Endothelial cell of umbilical vein (primary cell): ENCODE data around the gene C20orf144. TPM values are rescaled to one million over a fixed set of nuclear protein-coding genes. Genes with fewer than 3 reads are reported as not detected.

Experiments used
- BruUV-seq: library from RNA; stranded (reverse); fragments of 400-500 nt; replicated peaks from 2 replicates; lab custom pipeline; 2021; lab: Mats Ljungman, UMichigan
- CTCF ChIA-PET: fragments of 300-600, 350-600 bp; sonication (Branson Sonifier 250); formaldehyde crosslinking; loops from one replicate; lab custom pipeline; 2021; ENCODE audit warnings: antibody characterized with exemption, inconsistent platforms; lab: Charles Lee
- POLR2A ChIA-PET: fragments of 300-600, 350-600 bp; sonication (Branson Sonifier 250); formaldehyde crosslinking; loops from one replicate; lab custom pipeline; 2021; ENCODE audit warnings: antibody characterized with exemption, inconsistent platforms; lab: Charles Lee
- DNase-seq: peaks from one replicate; pipeline ENCODE4 v3.0.0-alpha.2; 2011; ENCODE audit warnings: low read depth, low spot score
- FAIRE-seq: peaks from 2 replicates; lab custom pipeline; 2011; peaks lifted over from hg19 to GRCh38; lab: Jason Lieb, UNC
- H2AFZ ChIP-seq: 2 replicates; pipeline ENCODE4 v1.6.0; 2012; ENCODE audit warnings: low read depth, low read length, control low read depth, inconsistent platforms
- H3K27ac ChIP-seq: 2 replicates; pipeline ENCODE4 v1.5.1; 2011; ENCODE audit warnings: low read depth, mild to moderate bottlenecking, control low read depth, low read length, moderate library complexity; ENCODE audit not compliant: insufficient read depth
- H3K27me3 ChIP-seq, 2 experiments: 2 replicates each; pipeline versions ENCODE4 v1.6.0 to v1.6.1; 2011; ENCODE audit warnings: low read length in 2 of 2, mixed read lengths in 1 of 2; ENCODE audit not compliant: control insufficient read depth in 2 of 2, insufficient read depth in 2 of 2
- H3K36me3 ChIP-seq, 2 experiments: 2 replicates in 1 of 2; 3 replicates in 1 of 2; pipeline ENCODE4 v1.5.1; 2011; ENCODE audit warnings: low read length in 2 of 2, mild to moderate bottlenecking in 1 of 2, moderate library complexity in 1 of 2; ENCODE audit not compliant: control insufficient read depth in 2 of 2, insufficient read depth in 2 of 2; ENCODE audit errors: extremely low read depth in 1 of 2
- H3K4me1 ChIP-seq: 3 replicates; pipeline ENCODE4 v1.5.1; 2011; ENCODE audit warnings: mild to moderate bottlenecking, low read length; ENCODE audit not compliant: control insufficient read depth, insufficient read depth; ENCODE audit errors: extremely low read depth
- H3K4me2 ChIP-seq: 2 replicates; pipeline ENCODE4 v1.6.1; 2011; ENCODE audit warnings: low read length, control low read depth, mixed read lengths; ENCODE audit not compliant: insufficient read depth
- H3K4me3 ChIP-seq, 3 experiments: fragments of 200-600 bp in 1 of 3; sonication (generic), shearing (Covaris generic) in 1 of 3; replicated peaks in 1 of 3; 2 replicates each; pipeline ENCODE4 v1.5.1; 2011 to 2016; ENCODE audit warnings: control low read depth in 3 of 3, low read length in 3 of 3, mild to moderate bottlenecking in 2 of 3, inconsistent platforms in 1 of 3, low read depth in 1 of 3, moderate library complexity in 1 of 3; ENCODE audit not compliant: insufficient read depth in 1 of 3
- H3K79me2 ChIP-seq: 2 replicates; pipeline ENCODE4 v1.6.0; 2012; ENCODE audit warnings: low read length, inconsistent platforms; ENCODE audit not compliant: control insufficient read depth, insufficient read depth
- H3K9ac ChIP-seq: replicated peaks from 2 replicates; pipeline ENCODE3; 2011; ENCODE audit warnings: low read length, control low read depth; ENCODE audit not compliant: insufficient read depth; ENCODE audit errors: extremely low read depth
- H3K9me1 ChIP-seq: replicated peaks from 3 replicates; pipeline ENCODE4 v1.6.0; 2011; ENCODE audit warnings: mild to moderate bottlenecking, low read length; ENCODE audit not compliant: control insufficient read depth, insufficient read depth; ENCODE audit errors: extremely low read depth
- H3K9me3 ChIP-seq: replicated peaks from 2 replicates; pipeline ENCODE4 v1.5.1; 2012; ENCODE audit warnings: low read length, inconsistent platforms; ENCODE audit not compliant: control insufficient read depth, insufficient read depth
- H4K20me1 ChIP-seq: replicated peaks from 2 replicates; pipeline ENCODE3; 2011; ENCODE audit warnings: mild to moderate bottlenecking, low read length; ENCODE audit not compliant: control insufficient read depth, insufficient read depth; ENCODE audit errors: extremely low read depth
- CTCF ChIP-seq, 2 donors: IDR thresholded peaks; 1 replicate in 1 of 2; 2 replicates in 1 of 2; pipeline ENCODE4 v1.5.1; 2011; ENCODE audit warnings: low read length in 2 of 2, mild to moderate bottlenecking in 2 of 2, moderate library complexity in 2 of 2, control low read depth in 1 of 2, inconsistent platforms in 1 of 2, low read depth in 1 of 2; ENCODE audit not compliant: insufficient read depth in 1 of 2; ENCODE audit errors: extremely low read depth in 1 of 2
- EZH2 ChIP-seq: IDR thresholded peaks from 2 replicates; pipeline ENCODE4 v1.6.1; 2012; ENCODE audit warnings: borderline replicate concordance, low read depth, mild to moderate bottlenecking, moderate library complexity, low read length, inconsistent platforms; ENCODE audit not compliant: severe bottlenecking
- FOS ChIP-seq: IDR thresholded peaks from 2 replicates; pipeline ENCODE4 v1.6.1; 2011; ENCODE audit warnings: mild to moderate bottlenecking, low read length, moderate library complexity, borderline replicate concordance; ENCODE audit not compliant: insufficient read depth
- GATA2 ChIP-seq: IDR thresholded peaks from 2 replicates; pipeline ENCODE4 v1.7.0; 2011; ENCODE audit warnings: low read depth, mild to moderate bottlenecking, moderate library complexity, mixed read lengths, low read length; ENCODE audit not compliant: insufficient read length, insufficient read depth
- JUN ChIP-seq: IDR thresholded peaks from 2 replicates; pipeline ENCODE4 v1.6.1; 2011; ENCODE audit warnings: borderline replicate concordance, low read depth; ENCODE audit not compliant: insufficient read length, insufficient read depth
- MAX ChIP-seq: IDR thresholded peaks from 2 replicates; pipeline ENCODE4 v1.6.1; 2011; ENCODE audit not compliant: insufficient read depth, insufficient read length
- MYC ChIP-seq: IDR thresholded peaks from one replicate; pipeline ENCODE4 v1.6.1; 2011; ENCODE audit warnings: mild to moderate bottlenecking, low read depth, low read length
- POLR2A ChIP-seq: IDR thresholded peaks from 2 replicates; pipeline ENCODE4 v1.6.1; 2012; ENCODE audit warnings: low read depth, mild to moderate bottlenecking, control low read depth, low read length
- POLR2AphosphoS5 ChIP-seq: IDR thresholded peaks from 2 replicates; pipeline ENCODE4 v1.6.1; 2012; ENCODE audit warnings: low read depth, mild to moderate bottlenecking, control low read depth, low read length, moderate library complexity; ENCODE audit not compliant: insufficient read depth
- dilution Hi-C: fragments of 300-500 bp; cut with MboI; formaldehyde crosslinking; loops from one replicate; pipeline ENCODE4 v1.15.0; 2019; ENCODE audit warnings: low sequenced_read_pairs; ENCODE audit not compliant: extremely low pct_ligation_motif_present
- intact Hi-C: fragments of 100-400 bp; cut with micrococcal nuclease; formaldehyde crosslinking; loops from one replicate; pipeline ENCODE4 v1.10.0; 2022
- polyA plus RNA-seq, 4 experiments: library from polyadenylated mRNA; depleted of rRNA in 3 of 4; stranded (reverse) in 3 of 4; unstranded in 1 of 4; fragments of >200 nt; gene quantifications; 2 replicates each; pipeline versions ENCODE4 v1.2.1 to v1.2.3, GENCODE V29; 2011 to 2012; ENCODE audit warnings: missing spikeins in 1 of 4
- total RNA-seq: library from RNA; stranded (reverse); gene quantifications from 2 replicates; pipeline ENCODE4 v1.2.3, GENCODE V29; 2021

C20orf144 gene
- total and polyA plus RNA-seq, 2 donors (not counting 3 experiments of a cell fraction or from before 2014, with no cell fraction given): not detected

- H3K4me2 ChIP-seq: no peak overlapping the region
- no peak overlapping the region for H2AFZ ChIP-seq
- BruUV-seq: no TSS peak
- peaks cover 0 to 2% of the 10 kb centered on the region in 2 experiments for H3K36me3 ChIP-seq
- H3K27me3 ChIP-seq: no peaks in the 10 kb centered on the region
- DNase-seq (no peak), FAIRE-seq (no peak)
- H3K4me1 ChIP-seq: no peaks in the 10 kb centered on the region
- no peak for TF ChIP-seq MAX
- no peak for TF ChIP-seq FOS
- no peak for TF ChIP-seq POLR2A
- TF ChIP-seq JUN: no peak
- TF ChIP-seq MYC: no peak
- TF ChIP-seq EZH2: no peak
- TF ChIP-seq POLR2AphosphoS5: no peak
- TF ChIP-seq CTCF (IDR thresholded peaks at IDR 0.05; ENCODE audit: extremely low read depth in 1 of 2, insufficient read depth in 1 of 2, low read depth in 1 of 2, low read length in 2 of 2): no peak
- no peak for TF ChIP-seq GATA2
- no peak overlapping the region for H3K9ac ChIP-seq
- POLR2A ChIA-PET: no interaction called here
- H3K9me1 ChIP-seq: no peaks in the 10 kb centered on the region
- CTCF ChIA-PET: interaction anchor here (1.1 to 5.2 kb wide), 5 partner anchors 9 to 193 kb away, joined by 3 to 58 read pairs (median 7); no protein-coding TSS in a partner anchor
- no peaks in the 10 kb centered on the region for H3K9me3 ChIP-seq
- H4K20me1 ChIP-seq: no peaks in the 10 kb centered on the region
- H3K27ac ChIP-seq: no peak overlapping the region
- no peaks in the 10 kb centered on the region for H3K79me2 ChIP-seq
- no peak overlapping the region for H3K4me3 ChIP-seq
- intact Hi-C loops (loop anchor here (5.0 kb wide), 1 partner anchor 134 kb away; no protein-coding TSS in a partner anchor), dilution Hi-C loops (no loop called here)
Observed at GRCh38 chr20:33650753-33651561, 11.2 kb upstream of the C20orf144 start.
